ENCODE data around the gene TRERF1.

- TF ChIP-seq POLR2A (IDR thresholded peaks at IDR 0.05; ENCODE audit: low read length) (no peak), GATA1 (IDR thresholded peaks at IDR 0.05; ENCODE audit: low read depth, low read length) (no peak)
Measured at GRCh38 chr6:42278131-42278853, 173.4 kb downstream of the TRERF1 start.
